SK-N-MC (cell line): ENCODE results near the gene ZCCHC2.

Source experiments
- EZH2 ChIP-seq: fragments of 200-600 bp; sonication (generic); IDR thresholded peaks from one replicate; pipeline ENCODE4 v1.6.1; 2017; ENCODE audit warnings: antibody characterized with exemption
- FOXP2 ChIP-seq: optimal IDR thresholded peaks from 2 replicates; pipeline ENCODE3; 2011; ENCODE audit warnings: mild to moderate bottlenecking, moderate library complexity; ENCODE audit not compliant: insufficient read depth; ENCODE audit errors: extremely low read length, control extremely low read depth
- POLR2AphosphoS5 ChIP-seq: IDR thresholded peaks from 2 replicates; pipeline ENCODE4 v1.6.1; 2012; ENCODE audit warnings: mild to moderate bottlenecking, low read depth, low read length, borderline replicate concordance

DNA sequence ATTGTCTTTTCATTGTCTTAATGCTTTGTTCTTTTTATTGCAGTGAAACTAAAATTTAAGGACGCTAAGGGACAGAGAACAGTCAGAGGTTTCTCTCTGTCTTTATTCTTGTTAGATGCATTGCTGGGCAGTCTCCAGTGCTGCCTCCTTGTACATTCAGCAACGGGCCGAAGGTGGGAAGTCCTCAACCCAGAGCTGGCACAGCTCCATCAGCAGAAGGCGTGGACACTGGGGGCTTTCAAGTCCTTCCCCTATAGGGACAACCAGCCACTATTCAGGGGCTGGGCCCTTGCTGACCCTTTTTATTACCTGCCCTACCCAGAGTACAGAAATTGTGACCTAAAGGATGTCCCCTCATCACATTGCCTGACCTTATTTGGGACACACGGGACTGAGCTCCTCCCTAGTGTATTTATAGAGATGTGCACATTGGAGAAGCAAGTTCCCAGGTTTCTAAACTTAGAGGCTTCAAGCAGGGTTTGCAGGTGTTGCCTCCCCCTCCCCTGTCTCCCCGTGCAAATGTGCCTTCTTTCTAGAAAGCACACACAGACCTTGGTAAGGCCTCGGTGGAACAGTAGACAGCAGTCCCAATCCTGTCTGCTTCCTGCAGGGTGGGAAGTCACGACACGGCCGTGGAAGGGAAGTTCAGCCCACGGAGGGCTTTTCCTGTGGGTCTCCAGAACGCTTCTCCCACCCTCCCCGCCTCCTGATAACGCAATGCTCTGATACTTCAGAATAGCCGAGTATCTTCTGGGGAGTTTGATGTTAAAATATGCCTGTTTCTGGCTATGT is 68.2 kb downstream of the ZCCHC2 start:
- TF ChIP-seq POLR2AphosphoS5 (no peak), EZH2 (no peak), FOXP2 (no peak)
